GM18520 (cell line): Measurements from ENCODE around the gene DAZAP2.
"Not testable (repeated sequence)": the region's sequence is repeated elsewhere in the genome, so short reads cannot be mapped to it uniquely, and the experiment has no call there.

Source experiments
- ATAC-seq: cut with Tn5 transposase; IDR thresholded peaks from one replicate; pipeline ENCODE4 v1.9.1; 2021; ENCODE audit not compliant: unreplicated experiment

DAZAP2 gene

DNA sequence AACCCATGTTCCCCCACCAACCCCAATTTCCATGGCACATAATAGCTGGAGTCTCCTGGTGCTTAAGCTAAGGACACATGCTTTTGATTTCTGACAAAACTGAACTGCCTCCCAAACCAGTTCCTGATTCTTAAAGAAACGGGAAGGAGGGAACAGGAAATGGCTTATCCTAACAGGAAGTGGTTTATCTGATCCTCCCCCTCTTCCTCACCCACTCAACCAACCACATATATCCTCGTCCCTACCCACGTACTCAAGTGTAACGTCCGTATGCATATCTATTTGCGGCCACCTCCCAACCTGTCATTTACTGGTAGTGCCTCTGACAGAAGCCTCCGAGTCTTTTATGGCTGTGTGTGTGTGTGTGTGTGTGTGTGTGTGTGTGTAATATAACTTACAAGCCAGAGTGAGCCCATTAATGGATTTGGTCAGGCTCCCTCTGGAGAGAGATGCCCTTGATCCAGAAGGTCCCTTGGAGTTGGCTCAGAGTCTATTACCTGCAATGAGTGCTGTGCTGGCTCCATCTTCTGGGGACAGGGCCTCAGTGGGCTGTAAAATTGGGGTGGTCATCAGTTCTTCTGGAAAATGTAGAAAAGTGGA lies 7.7 kb downstream of the DAZAP2 start:
- ATAC-seq = no peak

DNA sequence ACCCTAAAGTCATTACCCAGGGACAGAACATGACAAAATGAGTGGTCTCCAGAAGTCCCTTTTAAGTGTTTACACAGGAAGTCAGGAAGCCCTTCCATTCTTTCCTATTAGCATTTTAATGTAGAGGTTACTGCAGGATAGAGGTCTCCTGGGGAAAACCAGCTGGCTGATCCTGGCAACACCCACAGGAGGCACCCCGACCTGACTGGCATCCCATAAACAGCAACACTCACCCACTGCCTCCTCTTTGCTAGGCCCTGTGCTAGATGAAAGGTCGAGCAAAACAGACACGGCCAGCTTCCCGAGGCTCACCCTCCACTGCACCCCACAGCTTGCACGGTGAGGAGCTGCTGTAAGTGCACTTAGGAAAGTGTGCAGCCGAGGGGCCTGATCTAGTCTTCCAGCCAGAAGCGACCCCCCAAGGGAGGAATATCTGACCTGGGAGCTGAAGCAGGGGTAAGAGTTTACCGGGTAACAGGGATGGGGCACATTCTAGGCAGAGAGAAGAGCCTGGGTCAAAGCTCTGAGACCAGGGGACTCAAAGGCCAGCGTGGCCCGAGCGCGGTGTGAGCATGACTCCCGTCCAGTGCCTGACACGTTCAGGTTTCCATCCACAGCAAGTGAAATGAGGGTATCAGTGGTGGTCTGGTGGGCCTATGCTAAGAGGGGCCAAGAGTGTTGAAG lies 9.0 kb downstream of the DAZAP2 start:
- ATAC-seq = no peak

DNA sequence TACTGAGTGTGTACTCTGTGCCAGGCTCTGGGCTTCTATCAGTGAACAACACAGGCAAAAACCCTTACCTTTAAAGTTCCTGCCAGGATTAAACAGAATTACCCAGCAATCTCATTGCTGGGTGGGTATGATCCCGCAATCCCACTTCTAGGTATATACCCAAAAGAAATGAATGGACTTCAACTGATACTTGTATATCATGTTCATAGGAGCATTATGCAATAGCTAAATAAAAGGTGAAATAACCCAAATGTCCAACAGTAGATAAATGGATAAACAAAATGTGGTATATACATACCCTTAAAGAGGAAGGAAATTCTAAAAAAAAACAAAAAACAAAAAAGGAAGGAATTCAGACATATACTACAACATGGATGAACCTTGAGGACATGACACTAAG lies 14.7 kb downstream of the DAZAP2 start:
- ATAC-seq = no peak

DNA sequence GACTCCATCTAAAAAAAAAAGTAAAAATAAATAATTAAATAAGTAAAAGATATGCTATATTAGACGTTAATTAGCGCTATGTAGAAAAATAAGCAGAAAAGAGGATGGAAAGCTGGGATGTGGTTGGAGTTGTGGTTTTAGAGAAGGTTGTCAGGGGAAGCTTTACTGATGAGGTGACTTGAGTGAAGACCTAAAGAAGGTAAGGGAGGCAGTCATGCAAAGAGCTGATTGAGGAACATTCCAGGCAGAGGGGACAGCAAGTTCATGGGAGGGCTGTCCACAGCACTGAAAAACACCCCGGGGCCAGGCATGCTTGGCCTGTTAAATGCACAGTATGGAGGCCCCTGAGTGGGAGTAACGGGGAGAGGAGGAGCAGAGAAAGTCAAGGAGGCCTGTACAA lies 15.9 kb downstream of the DAZAP2 start:
- no peak for ATAC-seq

DNA sequence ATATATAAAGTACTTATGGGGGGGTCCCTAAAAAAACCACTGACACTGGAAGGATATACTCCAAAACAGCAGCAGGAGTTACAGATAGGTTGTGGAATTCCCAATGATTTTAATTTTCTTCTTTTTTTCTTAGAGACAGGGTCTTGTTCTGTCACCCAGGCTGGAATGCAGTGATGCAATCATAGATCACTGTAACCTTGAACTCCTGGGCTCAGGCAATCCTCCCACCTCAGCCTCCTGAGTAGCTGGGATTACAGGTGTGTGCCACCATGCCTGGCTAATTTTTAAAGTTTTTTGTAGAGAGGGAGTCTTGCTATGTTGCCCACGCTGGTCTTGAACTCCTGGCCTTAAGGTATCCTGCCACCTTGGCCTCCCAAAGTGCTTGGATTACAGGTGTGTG lies 21.0 kb downstream of the DAZAP2 start:
- not testable (repeated sequence) for ATAC-seq

DNA sequence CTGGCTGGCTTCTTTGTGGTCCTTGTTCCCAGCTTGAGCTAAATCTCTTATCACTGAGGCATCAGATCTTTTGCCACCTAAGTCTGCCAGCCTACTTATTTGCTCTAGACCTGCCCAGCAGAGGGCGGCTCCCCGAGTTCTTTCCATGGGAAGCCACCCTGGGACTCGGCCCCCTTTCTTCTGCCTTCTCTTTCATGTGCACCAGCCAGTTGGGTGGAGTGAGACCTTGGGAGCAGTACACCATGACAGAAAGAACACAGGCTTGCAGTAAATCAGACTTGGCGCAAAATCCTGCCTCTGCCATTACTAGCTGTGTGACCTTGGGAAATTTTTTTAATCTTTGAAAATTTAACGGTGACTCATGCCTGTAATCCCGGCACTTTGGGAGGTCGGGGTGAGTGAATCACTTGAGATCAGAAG lies 24.1 kb downstream of the DAZAP2 start:
- ATAC-seq = no peak

DNA sequence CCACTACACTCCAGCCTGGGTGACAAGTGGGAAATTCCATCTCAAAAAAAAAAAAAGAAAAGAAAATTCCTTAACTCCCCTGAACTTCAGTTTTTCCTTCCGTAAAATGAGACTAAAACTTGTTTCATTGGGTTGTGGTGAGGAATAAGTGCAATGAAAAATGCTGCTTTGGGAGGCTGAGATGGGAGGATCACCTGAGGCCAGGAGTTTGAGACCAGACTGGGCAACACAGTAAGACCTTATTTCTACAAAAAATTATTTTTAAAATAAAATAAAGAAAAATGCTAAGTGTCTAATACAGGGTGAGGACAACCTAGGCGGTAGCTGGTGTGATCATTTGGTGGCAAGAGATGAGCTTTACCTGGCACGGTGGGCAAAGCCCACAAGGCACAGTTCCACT lies 24.7 kb downstream of the DAZAP2 start:
- ATAC-seq = no peak

DNA sequence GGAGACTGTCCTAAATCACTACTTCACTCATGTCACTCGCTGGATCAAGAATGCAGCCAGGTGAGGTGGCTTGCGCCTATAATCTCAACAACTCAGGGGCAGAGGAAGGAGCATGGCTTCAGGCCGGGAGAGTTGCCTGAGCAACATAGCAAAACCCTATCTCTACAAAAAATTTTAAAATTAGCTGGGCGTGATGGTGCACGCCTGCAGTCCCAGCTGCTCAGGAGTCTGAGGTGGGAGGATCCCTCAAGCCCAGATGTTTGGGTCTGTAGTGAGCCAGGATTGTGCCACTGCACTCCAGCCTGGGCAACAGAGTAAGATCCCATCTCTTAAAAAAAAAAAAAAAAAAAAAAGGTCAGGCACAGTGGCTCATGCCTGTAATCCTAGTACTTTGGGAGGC lies 25.7 kb downstream of the DAZAP2 start:
- no peak for ATAC-seq

DNA sequence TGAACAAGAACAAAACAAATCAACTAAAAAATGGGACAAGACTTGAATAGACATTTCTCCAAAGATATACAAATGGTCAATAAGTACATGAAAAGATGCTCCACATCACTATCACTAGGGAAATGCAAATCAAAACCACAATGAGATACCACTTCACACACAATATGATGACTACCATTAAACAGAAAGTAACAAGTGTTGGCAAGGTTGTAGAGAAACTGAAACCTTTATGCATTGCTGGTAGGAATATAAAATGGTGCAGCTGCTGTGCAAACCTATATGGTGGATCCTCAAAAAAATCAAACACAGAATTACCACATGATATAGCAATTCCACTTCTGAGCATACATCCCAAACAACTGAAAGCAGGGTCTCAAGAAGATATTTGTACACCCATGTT lies 26.4 kb downstream of the DAZAP2 start:
- ATAC-seq = peak; percentile 82

DNA sequence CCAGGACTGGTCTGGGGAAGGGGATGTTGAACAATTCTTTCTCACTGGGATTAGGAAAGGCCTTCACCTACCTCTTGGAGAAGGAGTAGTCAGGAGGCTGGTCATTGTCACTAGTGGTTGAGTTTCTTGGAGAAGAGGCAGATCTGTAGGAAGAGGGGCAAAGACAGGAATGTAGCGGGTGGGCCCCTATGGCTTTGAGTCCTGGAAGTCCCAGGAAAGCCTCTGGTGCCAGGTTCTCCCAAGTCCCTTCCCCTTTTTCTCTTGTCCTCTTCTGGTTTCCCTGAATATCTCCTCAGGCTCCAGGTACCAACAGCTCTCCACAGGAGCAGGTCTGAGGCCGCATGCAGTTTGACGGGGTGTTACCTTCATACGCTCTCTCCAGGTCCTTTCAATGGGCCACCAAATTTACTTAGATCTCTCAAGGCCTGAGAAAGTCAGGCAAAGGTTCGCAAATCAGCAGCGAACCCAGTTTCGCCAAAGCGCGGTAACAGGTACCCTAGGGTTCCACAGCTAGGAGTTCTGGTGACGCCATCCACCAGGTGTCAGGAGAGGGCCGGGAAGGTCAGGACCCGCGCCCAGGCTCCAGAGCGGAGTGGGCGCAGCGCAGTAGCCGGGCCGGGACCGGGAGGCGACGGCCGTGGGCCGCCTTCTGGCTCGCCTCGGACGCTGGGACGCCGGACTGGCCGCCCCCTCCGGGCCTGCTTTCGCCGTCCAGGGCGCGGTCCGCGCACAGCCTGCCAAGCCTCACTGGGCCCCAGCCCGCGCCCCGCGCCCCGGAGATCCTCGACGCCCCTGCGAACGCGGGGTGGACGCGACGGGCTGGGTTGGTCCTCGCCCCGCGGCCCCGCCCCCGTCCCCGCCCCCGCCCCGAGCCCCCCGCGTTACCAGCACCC lies 30.8 kb downstream of the DAZAP2 start:
- no peak for ATAC-seq

DNA sequence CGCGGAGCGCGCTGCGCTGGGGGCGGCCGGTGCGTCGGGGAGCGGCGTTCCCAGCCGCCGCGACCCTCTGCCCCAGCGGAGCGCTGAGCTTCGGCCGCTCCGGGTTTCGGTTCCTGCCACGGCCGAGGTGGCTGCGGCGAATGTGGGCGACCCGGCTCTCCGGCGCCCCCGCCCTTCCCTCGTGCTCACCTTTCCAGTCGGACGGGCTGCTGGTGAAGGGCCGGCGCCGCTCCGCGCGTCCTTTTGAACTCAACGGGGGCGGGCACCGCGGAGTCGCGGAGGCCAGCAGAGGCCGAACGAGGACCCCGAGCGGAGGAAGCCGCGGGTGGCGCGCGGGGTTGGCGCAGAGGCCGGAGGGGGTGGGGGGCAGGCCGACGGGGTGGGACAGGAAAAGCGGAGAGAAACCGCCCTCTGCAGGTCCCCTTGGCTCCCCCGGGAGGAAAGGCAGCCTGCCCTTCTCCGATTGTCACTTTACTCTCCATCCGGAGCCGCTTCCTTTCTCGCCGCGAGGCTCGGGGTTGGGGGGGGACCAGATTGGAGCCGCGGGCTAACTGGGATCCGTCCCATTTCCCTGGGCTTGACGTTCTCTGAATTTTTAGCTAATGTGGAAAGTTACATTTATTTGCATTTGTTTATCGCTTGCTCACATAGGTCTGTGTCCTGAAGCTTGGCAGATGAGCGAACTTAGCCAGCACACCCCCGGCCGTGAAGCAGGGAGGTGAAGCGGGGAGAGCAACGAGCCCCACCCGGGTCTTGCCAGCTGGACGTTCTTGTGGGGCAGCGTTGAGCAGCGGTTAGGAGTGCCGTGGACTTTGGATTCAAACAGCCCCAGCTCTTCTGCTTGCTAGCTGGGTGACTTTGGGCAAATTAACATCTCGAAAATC lies 31.7 kb downstream of the DAZAP2 start, which contains the start of gene SMAGP:
Gene SMAGP (minus strand): TSS at position 349 of the 884 bp plus-strand sequence. CDS start 1,137 bp downstream, outside the sequence.
- ATAC-seq = no peak

DNA sequence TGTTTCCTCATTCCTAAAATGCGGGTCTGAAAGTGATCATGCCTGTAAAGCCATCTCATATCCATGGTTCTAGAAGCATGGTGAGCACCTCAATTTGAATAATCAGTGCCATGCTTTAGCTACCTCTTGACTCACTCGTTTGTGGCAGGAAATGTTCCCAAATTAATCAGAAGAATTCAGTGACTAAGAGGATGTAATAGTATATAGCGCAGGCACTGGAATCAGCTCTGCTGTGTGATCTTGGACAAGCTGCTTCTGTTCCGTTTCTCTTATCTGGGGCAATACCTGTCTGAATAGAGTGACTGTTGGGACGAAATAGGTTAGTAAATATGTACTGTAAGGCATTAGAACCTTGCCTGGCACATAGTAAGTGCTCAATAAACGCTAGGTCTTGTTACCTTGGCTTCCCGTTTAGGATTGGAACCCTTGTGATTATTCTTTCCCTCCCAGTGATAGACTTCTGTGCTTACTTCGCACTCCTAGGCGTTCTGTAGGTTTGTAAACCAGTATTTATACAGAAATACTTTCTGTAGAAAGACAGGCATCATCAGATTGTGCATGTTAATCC lies 32.4 kb downstream of the DAZAP2 start:
- no peak for ATAC-seq

DNA sequence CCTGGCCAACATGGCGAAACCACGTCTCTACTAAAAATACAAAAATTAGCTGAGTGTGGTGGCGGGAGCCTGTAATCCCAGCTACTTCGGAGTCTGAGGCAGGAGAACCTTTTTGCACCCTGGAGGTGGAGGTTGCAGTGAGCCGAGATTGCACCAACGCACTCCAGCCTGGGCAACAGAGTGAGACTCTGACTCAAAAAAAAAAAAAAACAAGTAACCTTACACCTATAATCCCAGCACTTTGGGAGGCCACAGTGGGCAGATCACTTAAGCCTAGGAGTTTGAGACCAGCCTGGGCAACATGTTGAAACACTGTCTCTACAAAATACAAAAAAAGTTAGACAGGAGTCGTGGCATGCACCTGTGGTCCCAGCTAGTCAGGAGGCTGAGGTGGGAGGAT lies 34.2 kb downstream of the DAZAP2 start:
- ATAC-seq = not testable (repeated sequence)

DNA sequence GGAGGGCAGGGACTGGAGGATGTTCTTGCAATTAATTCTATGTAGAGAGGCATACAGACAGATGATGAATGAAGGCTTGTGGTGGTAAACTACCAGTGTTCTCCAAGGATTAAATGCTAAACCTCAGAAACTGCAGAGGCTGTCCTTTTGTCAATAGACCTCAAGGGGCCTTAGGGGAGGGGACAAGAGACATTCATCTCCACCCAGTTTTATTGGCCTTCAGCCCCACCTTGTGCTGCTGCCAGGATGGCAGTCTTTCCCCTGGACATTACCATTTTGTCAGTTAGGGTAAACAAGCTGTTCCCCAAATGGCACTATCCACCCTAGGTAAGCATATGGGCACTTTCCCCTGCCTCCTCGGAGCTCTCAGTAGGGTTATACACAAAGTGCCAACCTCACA lies 36.5 kb downstream of the DAZAP2 start:
- ATAC-seq = no peak

DNA sequence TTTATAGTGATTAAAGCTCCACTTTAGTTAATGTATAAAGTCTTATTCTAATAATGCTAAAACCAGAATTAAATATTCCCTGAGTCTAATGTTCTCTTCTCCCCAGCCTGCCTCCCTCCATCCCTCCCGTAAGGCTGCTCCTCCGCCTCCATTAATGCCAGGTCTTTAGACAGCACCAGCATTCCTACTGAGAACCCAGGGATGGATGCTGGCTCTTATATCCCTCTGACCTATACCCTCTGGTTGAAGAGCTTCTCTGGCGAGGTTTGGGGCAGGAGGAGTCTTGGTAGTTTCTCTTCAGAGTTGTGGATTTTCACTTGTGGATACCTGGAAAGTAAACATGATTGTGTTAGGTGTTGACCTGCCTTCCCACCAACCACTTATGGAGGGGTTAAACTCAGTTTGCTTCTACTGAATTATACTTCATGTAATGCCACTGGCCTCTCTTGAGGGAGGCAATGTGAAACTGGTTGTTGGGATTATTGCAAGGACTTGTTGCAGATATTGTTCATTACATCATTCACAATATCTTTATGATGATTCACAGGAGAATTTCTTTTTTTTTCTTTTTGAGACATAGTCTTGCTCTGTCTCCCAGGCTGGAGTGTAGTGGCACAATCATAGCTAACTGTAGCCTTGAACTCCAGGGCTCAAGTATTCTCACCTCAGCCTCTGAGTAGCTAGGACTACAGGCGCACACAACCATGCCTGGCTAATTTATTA lies 42.7 kb downstream of the DAZAP2 start:
- no peak for ATAC-seq

DNA sequence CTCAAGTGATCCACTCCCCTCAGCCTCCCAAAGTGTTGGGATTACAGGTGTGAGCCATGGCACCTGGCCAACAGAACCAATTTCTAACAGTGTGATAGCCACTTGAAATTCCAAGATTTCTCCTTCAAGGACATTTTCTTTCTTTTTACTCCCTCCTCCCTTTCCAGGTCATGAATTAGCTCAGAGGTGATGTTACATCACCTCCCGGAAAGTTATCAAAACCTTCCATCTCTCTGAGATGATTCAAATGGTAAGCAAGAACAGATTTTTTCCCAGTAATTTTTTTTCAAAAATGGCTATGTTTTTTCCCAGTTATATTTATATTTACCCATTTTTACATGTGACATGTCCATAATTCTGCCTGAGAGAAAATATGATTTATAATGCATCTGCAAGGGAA lies 47.2 kb downstream of the DAZAP2 start:
- no peak for ATAC-seq

DNA sequence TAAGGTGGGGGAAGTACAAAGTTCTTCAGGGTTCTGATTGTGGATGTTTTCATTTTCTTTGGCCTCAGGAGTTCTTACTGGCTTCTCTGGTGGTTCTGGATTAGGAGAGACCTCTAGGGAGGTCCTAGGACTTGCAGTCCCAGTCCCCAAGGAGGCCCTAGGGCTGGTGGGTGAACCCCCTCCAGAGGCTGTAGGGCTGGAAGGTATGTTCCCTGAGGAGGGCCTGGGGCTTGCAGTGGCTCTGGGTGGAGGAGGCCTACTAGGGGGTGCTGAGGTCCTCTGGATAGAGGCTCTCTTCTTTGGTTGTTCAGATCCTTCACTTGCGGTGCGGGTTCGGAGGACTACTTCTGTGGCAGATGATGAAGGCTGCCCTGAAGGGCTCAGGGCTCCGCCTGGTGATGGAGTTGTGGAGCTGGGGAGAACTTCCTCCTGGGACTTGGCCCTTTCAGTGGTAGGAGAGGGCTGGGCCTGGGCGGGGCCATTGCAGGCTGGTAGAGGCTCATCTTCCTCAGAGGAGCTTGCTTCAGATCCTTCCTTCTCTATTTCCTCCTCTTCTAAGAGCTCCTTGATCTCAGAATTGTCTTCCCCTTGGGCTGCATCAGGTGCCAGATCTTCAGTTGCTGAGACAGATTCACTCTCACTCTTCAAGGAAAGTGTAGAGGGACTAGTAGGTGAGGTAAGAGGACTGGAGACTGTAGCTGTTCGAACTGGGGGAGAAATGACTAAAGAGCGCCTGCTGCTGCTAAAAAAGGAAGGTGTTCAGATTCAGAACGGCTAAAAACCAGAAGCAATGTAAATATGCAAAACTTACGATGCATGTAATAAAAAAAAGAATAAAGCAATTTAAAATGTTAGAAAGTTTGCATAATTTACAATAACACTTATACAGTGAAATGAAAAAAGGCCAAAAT lies 53.2 kb downstream of the DAZAP2 start:
- not testable (repeated sequence) for ATAC-seq
